Activated T-helper 9 cell treated with anti-CD3 and anti-CD28 coated beads, Interleukin-2, amount 50 U/mL, for 16 hours (primary cell): Measurements from ENCODE around the gene RETREG1.
"Not testable (repeated sequence)": the region's sequence is repeated elsewhere in the genome, so short reads cannot be mapped to it uniquely, and the experiment has no call there.

Source experiments
- DNase-seq: peaks from one replicate; pipeline ENCODE4 v3.0.0-alpha.2; 2020; ENCODE audit warnings: low read depth

The RETREG1 gene

GRCh38 chr5:16616536-16617273 lies at the start of gene RETREG1:
RETREG1 (minus strand) TSS chr5:16616997; CDS start chr5:16616971, 26 bp downstream.
- DNase-seq: peak; percentile 74

GRCh38 chr5:16666130-16666882 lies 49.5 kb upstream of the RETREG1 start:
- DNase-seq: no peak

- DNase-seq: no peak
These were observed 48.8 kb upstream of the RETREG1 start for GRCh38 chr5:16665601-16666000.

GRCh38 chr5:16664368-16664767 lies 47.6 kb upstream of the RETREG1 start:
- no peak for DNase-seq

- no peak for DNase-seq
These were observed 47.0 kb upstream of the RETREG1 start for GRCh38 chr5:16663840-16664239.

GRCh38 chr5:16661713-16662112 lies 44.9 kb upstream of the RETREG1 start:
- no peak for DNase-seq

- DNase-seq: no peak
These were observed 44.2 kb upstream of the RETREG1 start for GRCh38 chr5:16660982-16661381.

GRCh38 chr5:16659536-16659935 lies 42.7 kb upstream of the RETREG1 start:
- no peak for DNase-seq

GRCh38 chr5:16656561-16657191 lies 39.9 kb upstream of the RETREG1 start:
- DNase-seq: no peak

- DNase-seq: no peak
These were observed 38.0 kb upstream of the RETREG1 start for GRCh38 chr5:16654647-16655334.

- DNase-seq: not testable (repeated sequence)
These were observed 31.9 kb upstream of the RETREG1 start for GRCh38 chr5:16648739-16649138.

- DNase-seq: no peak
These were observed 27.6 kb upstream of the RETREG1 start for GRCh38 chr5:16644301-16644889.

- DNase-seq: no peak
These were observed 26.1 kb upstream of the RETREG1 start for GRCh38 chr5:16642867-16643266.

- no peak for DNase-seq
These were observed 22.4 kb upstream of the RETREG1 start for GRCh38 chr5:16639206-16639605.

GRCh38 chr5:16628376-16628775 lies 11.6 kb upstream of the RETREG1 start:
- DNase-seq: no peak

- DNase-seq: no peak
These were observed 10.0 kb upstream of the RETREG1 start for GRCh38 chr5:16626696-16627264.

- no peak for DNase-seq
These were observed 8.3 kb upstream of the RETREG1 start for GRCh38 chr5:16625096-16625495.

- no peak for DNase-seq
These were observed 2.3 kb upstream of the RETREG1 start for GRCh38 chr5:16619136-16619535.

- DNase-seq: no peak
These were observed 1.5 kb upstream of the RETREG1 start for GRCh38 chr5:16618138-16618897.

- peak; percentile 20 for DNase-seq
These were observed 624 bp upstream of the RETREG1 start for GRCh38 chr5:16617274-16617968.
